Fibroblast of lung (primary cell): ENCODE measurements around the gene GABRG3. TPM values are rescaled to one million over a fixed set of nuclear protein-coding genes. Genes with fewer than 3 reads are reported as not detected.

Experiments used
- DNase-seq, 2 donors: peaks; one replicate each; pipeline versions ENCODE4 v3.0.0 to v3.0.0-alpha.2; 2010; ENCODE audit warnings: low read depth in 2 of 2
- H2AFZ ChIP-seq: 2 replicates; pipeline ENCODE4 v1.5.1; 2012; ENCODE audit warnings: low read length, control low read depth, inconsistent platforms
- H3K27ac ChIP-seq: 2 replicates; pipeline ENCODE4 v1.5.1; 2011; ENCODE audit warnings: low read length, control low read depth; ENCODE audit not compliant: insufficient read depth
- H3K27me3 ChIP-seq: 2 replicates; pipeline ENCODE4 v1.5.1; 2011; ENCODE audit warnings: mild to moderate bottlenecking, low read length; ENCODE audit not compliant: control insufficient read depth, insufficient read depth
- H3K36me3 ChIP-seq: 2 replicates; pipeline ENCODE4 v1.5.1; 2011; ENCODE audit warnings: low read length; ENCODE audit not compliant: control insufficient read depth, insufficient read depth
- H3K4me1 ChIP-seq: 2 replicates; pipeline ENCODE4 v1.5.1; 2011; ENCODE audit warnings: low read length; ENCODE audit not compliant: control insufficient read depth, insufficient read depth; ENCODE audit errors: extremely low read depth
- H3K4me2 ChIP-seq: 2 replicates; pipeline ENCODE4 v1.5.1; 2011; ENCODE audit warnings: low read length, control low read depth; ENCODE audit not compliant: insufficient read depth; ENCODE audit errors: extremely low read depth
- H3K4me3 ChIP-seq, 4 experiments: fragments of 200-600 bp in 1 of 4; sonication (generic) in 1 of 4; replicated peaks in 1 of 4; 2 replicates each; pipeline ENCODE4 v1.5.1; 2011 to 2016; ENCODE audit warnings: low read length in 4 of 4, low read depth in 3 of 4, mild to moderate bottlenecking in 3 of 4, control low read depth in 2 of 4, inconsistent platforms in 1 of 4, mixed read lengths in 1 of 4; ENCODE audit not compliant: insufficient read depth in 1 of 4; ENCODE audit errors: control extremely low read depth in 1 of 4
- H3K79me2 ChIP-seq: 2 replicates; pipeline ENCODE4 v1.5.1; 2012; ENCODE audit warnings: mild to moderate bottlenecking, low read length, inconsistent platforms; ENCODE audit not compliant: control insufficient read depth, insufficient read depth
- H3K9ac ChIP-seq: 2 replicates; pipeline ENCODE4 v1.5.1; 2011; ENCODE audit warnings: mild to moderate bottlenecking, low read length, control low read depth; ENCODE audit not compliant: insufficient read depth
- H3K9me3 ChIP-seq: 2 replicates; pipeline ENCODE4 v1.5.1; 2012; ENCODE audit warnings: low read depth, low read length; ENCODE audit not compliant: control insufficient read depth, insufficient read depth
- H4K20me1 ChIP-seq: 2 replicates; pipeline ENCODE4 v1.5.1; 2011; ENCODE audit warnings: low read length; ENCODE audit not compliant: control insufficient read depth, insufficient read depth; ENCODE audit errors: extremely low read depth
- CTCF ChIP-seq, 2 donors: IDR thresholded peaks in 1 of 2; conservative IDR thresholded peaks in 1 of 2; 1 replicate in 1 of 2; 2 replicates in 1 of 2; pipeline ENCODE4 v1.5.1; 2011 to 2012; ENCODE audit warnings: low read length in 2 of 2, control low read depth in 1 of 2, inconsistent platforms in 1 of 2, low read depth in 1 of 2, mild to moderate bottlenecking in 1 of 2
- EZH2 ChIP-seq: IDR thresholded peaks from 2 replicates; pipeline ENCODE4 v1.5.1; 2012; ENCODE audit warnings: low read length, control low read depth, mild to moderate bottlenecking; ENCODE audit errors: missing control alignments
- polyA plus RNA-seq, 2 donors: library from polyadenylated mRNA; depleted of rRNA in 1 of 2; stranded (reverse) in 1 of 2; unstranded in 1 of 2; fragments of >200 nt; gene quantifications; 2 replicates each; pipeline ENCODE4 v1.2.1, GENCODE V29; 2011 to 2012; ENCODE audit warnings: missing spikeins in 1 of 2
- total RNA-seq: library from RNA; depleted of rRNA; stranded (reverse); fragments of >200 nt; gene quantifications from 2 replicates; pipeline ENCODE4 v1.2.1, GENCODE V29; 2014

Gene GABRG3
- total and polyA plus RNA-seq, 2 donors (not counting 1 experiment from before 2014, with no cell fraction given): not detected

GRCh38 chr15:27418726-27419125 lies 447.7 kb downstream of the GABRG3 start:
- Histone ChIP-seq H3K36me3 (no peaks in the 10 kb centered on the region), H3K27ac (no peak overlapping the region)
- DNase-seq: peak in 1 of 2 donors; percentile 35

GRCh38 chr15:27422997-27423396 lies 452.0 kb downstream of the GABRG3 start:
- H3K27me3 ChIP-seq: no peaks in the 10 kb centered on the region
- no peak overlapping the region for H3K4me2 ChIP-seq
- H3K79me2 ChIP-seq: no peaks in the 10 kb centered on the region
- TF ChIP-seq CTCF (conservative IDR thresholded peaks at IDR 0.05 in 1 of 2, IDR thresholded peaks at IDR 0.05 in 1 of 2; ENCODE audit: low read depth in 1 of 2, low read length in 2 of 2) (no peak), EZH2 (no peak)
- H3K4me1 ChIP-seq: no peaks in the 10 kb centered on the region
- no peaks in the 10 kb centered on the region for H3K36me3 ChIP-seq
- no peak overlapping the region for H3K4me3 ChIP-seq
- no peak overlapping the region for H3K9ac ChIP-seq
- H3K9me3 ChIP-seq: no peaks in the 10 kb centered on the region
- no peak overlapping the region for H2AFZ ChIP-seq
- H3K27ac ChIP-seq: no peak overlapping the region
- no peak for DNase-seq
- H4K20me1 ChIP-seq: no peaks in the 10 kb centered on the region

More at GRCh38 chr15:27418726-27419125, 447.7 kb downstream of the GABRG3 start:
- no peak overlapping the region for H3K4me2 ChIP-seq
- no peaks in the 10 kb centered on the region for H3K27me3 ChIP-seq
- H3K9me3 ChIP-seq: no peaks in the 10 kb centered on the region
- H3K9ac ChIP-seq: no peak overlapping the region
- no peak overlapping the region for H2AFZ ChIP-seq
- H3K79me2 ChIP-seq: no peaks in the 10 kb centered on the region
- H3K4me1 ChIP-seq: no peaks in the 10 kb centered on the region
- no peak overlapping the region for H3K4me3 ChIP-seq
- no peaks in the 10 kb centered on the region for H4K20me1 ChIP-seq
- no peak for TF ChIP-seq EZH2

GRCh38 chr15:27426805-27427204 lies 455.8 kb downstream of the GABRG3 start:
- Histone ChIP-seq H3K4me2 (no peak overlapping the region), H3K9me3 (no peaks in the 10 kb centered on the region), H3K36me3 (no peaks in the 10 kb centered on the region), H3K4me1 (no peaks in the 10 kb centered on the region), H2AFZ (no peak overlapping the region), H4K20me1 (no peaks in the 10 kb centered on the region), H3K27me3 (no peaks in the 10 kb centered on the region), H3K4me3 (no peak overlapping the region), H3K27ac (no peak overlapping the region), H3K79me2 (no peaks in the 10 kb centered on the region), H3K9ac (no peak overlapping the region)
- TF ChIP-seq CTCF (conservative IDR thresholded peaks at IDR 0.05 in 1 of 2, IDR thresholded peaks at IDR 0.05 in 1 of 2; ENCODE audit: low read depth in 1 of 2, low read length in 2 of 2) (no peak), EZH2 (no peak)
- no peak for DNase-seq
